ENCODE data around the gene DPP10.

GRCh38 chr2:115520727-115521126 lies 1078.3 kb downstream of the DPP10 start:
- TF ChIP-seq SKIL (IDR thresholded peaks at IDR 0.05; ENCODE audit: low read depth, poor library complexity, severe bottlenecking): no peak
- no peak for TF ChIP-seq ATF3 (IDR thresholded peaks at IDR 0.05; ENCODE audit: borderline replicate concordance, extremely low read depth, low read depth, low read length)
- TF ChIP-seq TAF1 (IDR thresholded peaks at IDR 0.05; ENCODE audit: borderline replicate concordance, low read depth, low read length): no peak
- no peak for TF ChIP-seq CHD4 (IDR thresholded peaks at IDR 0.05)
- TF ChIP-seq SP1 (IDR thresholded peaks at IDR 0.05; ENCODE audit: low read depth, low read length): no peak
- TF ChIP-seq CTCF (IDR thresholded peaks at IDR 0.05 in 2 of 3, conservative IDR thresholded peaks at IDR 0.05 in 1 of 3; ENCODE audit: control insufficient read depth in 2 of 3, extremely low read depth in 1 of 3, insufficient read depth in 1 of 3, low read depth in 3 of 3, low read length in 3 of 3): no peak
- no peak for TF ChIP-seq BHLHE40 (IDR thresholded peaks at IDR 0.05; ENCODE audit: borderline replicate concordance in 1 of 2, low read depth in 2 of 2, low read length in 1 of 2)

All from GM12878 (cell line).